ENCODE measurements around the gene SPAST.

GRCh38 chr2:32192418-32192817, 129.1 kb downstream of the SPAST start:
- TF ChIP-seq POLR2AphosphoS5 (IDR thresholded peaks at IDR 0.05; ENCODE audit: low read depth, low read length) (no peak), POLR2A (IDR thresholded peaks at IDR 0.05; ENCODE audit: low read depth, low read length) (no peak)

Data from GM12891 (cell line).